Measurements from ENCODE around the gene HES1. TPM values are rescaled to one million over a fixed set of nuclear protein-coding genes. Genes with fewer than 3 reads are reported as not detected.

HES1 gene
- polyA plus RNA-seq, 1 donor (not counting 4 experiments of a cell fraction or from before 2014, with no cell fraction given), result 138 TPM

DNA sequence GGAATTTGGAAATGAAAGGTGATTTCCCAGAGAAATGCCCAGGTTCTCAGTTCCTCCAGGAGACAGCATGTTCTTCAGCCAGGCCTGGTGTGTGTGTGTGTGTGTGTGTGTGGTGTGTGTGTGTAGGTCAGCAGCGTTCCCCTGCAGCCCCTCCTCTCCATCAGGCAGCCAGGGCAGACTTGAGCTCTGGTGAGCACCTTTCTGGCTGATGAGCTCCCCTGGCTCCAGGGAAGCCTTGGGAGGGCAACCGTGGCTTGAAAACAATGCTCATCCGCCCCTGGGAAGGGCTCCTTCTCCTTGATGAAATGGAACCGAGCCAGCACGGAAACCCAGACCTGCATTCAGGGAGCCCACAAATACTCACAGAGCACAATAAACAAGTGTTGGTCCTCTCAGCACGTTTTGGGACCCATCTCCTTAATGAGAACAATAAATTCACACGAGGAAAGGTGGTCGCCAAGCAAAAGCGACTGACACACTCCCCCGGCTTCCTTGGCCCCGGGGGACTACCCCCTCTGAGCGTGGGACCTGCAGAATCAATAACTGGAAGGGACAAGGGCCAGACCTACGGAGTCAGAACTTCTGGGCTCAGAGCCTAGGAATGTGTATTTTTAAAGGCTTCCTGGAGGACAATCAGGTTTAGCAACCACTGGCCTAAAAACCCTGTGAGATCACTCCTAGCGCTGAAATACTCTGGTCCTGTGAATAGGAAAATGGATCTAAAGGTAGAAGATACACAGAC lies 38.6 kb upstream of the HES1 start:
- H3K79me2 ChIP-seq (ENCODE audit: control insufficient read depth, insufficient read depth, low read length), result no peaks in the 10 kb centered on the region
- peaks cover 4% of the 10 kb centered on the region for H3K4me1 ChIP-seq (ENCODE audit: control insufficient read depth, extremely low read depth, insufficient read depth, low read length)
- dilution Hi-C loops (cut with MboI; ENCODE audit: extremely low pct_ligation_motif_present, low sequenced_read_pairs), result no loop called here
- FAIRE-seq (no peak), DNase-seq (ENCODE audit: low read depth, low spot score) (no peak)
- H3K27me3 ChIP-seq (ENCODE audit: control insufficient read depth, extremely low read depth, insufficient read depth, low read length), result peaks cover 43% of the 10 kb centered on the region
- no peak overlapping the region for H3K27ac ChIP-seq (ENCODE audit: control insufficient read depth, insufficient read depth, low read length)
- no peak for TF ChIP-seq EZH2 (IDR thresholded peaks at IDR 0.05; ENCODE audit: low read length)
- TF ChIP-seq, protein P1, sequence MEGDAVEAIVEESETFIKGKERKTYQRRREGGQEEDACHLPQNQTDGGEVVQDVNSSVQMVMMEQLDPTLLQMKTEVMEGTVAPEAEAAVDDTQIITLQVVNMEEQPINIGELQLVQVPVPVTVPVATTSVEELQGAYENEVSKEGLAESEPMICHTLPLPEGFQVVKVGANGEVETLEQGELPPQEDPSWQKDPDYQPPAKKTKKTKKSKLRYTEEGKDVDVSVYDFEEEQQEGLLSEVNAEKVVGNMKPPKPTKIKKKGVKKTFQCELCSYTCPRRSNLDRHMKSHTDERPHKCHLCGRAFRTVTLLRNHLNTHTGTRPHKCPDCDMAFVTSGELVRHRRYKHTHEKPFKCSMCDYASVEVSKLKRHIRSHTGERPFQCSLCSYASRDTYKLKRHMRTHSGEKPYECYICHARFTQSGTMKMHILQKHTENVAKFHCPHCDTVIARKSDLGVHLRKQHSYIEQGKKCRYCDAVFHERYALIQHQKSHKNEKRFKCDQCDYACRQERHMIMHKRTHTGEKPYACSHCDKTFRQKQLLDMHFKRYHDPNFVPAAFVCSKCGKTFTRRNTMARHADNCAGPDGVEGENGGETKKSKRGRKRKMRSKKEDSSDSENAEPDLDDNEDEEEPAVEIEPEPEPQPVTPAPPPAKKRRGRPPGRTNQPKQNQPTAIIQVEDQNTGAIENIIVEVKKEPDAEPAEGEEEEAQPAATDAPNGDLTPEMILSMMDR (optimal IDR thresholded peaks at IDR 0.05 in 1 of 3, IDR thresholded peaks at IDR 0.05 in 1 of 3, conservative IDR thresholded peaks at IDR 0.05 in 1 of 3; ENCODE audit: extremely low read depth in 1 of 3, insufficient read depth in 2 of 3, low read length in 3 of 3), result no peak
- H3K9me1 ChIP-seq (ENCODE audit: control insufficient read depth, extremely low read depth, insufficient read depth, low read length), result no peaks in the 10 kb centered on the region
- H3K4me3 ChIP-seq (ENCODE audit: control insufficient read depth in 2 of 3, extremely low read depth in 1 of 3, insufficient read depth in 2 of 3, low read depth in 1 of 3, low read length in 3 of 3), result no peak overlapping the region
- H3K9ac ChIP-seq (ENCODE audit: control insufficient read depth, extremely low read depth, insufficient read depth, low read length), result no peak overlapping the region
- no peak overlapping the region for H2AFZ ChIP-seq (ENCODE audit: control insufficient read depth, low read length)
- no peaks in the 10 kb centered on the region for H3K9me3 ChIP-seq (ENCODE audit: control insufficient read depth, low read depth, low read length)
- H4K20me1 ChIP-seq (ENCODE audit: control insufficient read depth, extremely low read depth, insufficient read depth, low read length), result no peaks in the 10 kb centered on the region
- no peaks in the 10 kb centered on the region for H3K36me3 ChIP-seq (ENCODE audit: control insufficient read depth in 2 of 2, extremely low read depth in 1 of 2, insufficient read depth in 2 of 2, low read length in 2 of 2)
- H3K4me2 ChIP-seq (ENCODE audit: control insufficient read depth, extremely low read depth, insufficient read depth, low read depth, low read length), result no peak overlapping the region

DNA sequence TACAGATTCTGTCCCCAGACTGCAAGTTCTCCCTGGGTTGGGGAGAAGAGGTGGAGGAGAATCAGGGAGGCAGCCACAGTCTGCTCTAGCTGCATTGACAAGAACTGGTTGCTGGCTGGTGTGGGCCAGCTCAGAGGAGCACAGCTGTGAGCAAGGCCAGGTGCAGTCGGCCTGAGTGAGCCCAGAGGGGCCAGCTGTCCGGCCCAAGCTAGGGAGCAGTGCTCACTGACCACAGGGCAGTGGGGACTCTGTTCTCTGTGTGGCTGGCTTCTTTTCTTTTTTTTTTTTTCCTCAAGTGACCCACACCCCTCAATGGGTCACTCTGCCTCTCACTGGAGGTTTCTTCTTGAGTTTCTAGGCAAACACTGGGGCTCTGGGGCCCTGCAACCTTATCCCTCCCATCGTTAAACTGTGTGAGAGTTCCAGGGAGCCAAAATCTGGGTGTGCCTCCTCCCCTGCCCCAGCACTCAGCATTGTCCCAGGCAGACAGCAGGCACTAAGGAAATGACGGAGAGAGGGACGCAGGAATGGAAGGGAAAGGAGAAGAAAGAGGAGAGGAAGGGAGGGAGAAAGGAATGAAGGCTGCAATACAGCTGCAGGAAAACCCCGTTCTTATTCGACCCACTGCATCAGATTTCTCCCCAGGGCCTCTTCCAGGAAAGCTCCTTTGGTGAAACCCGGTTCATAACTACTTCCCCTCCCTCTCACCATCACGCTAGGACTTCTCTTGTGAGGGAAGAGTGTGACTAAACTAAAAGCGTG lies 37.7 kb upstream of the HES1 start:
- Histone ChIP-seq H3K9ac (ENCODE audit: control insufficient read depth, extremely low read depth, insufficient read depth, low read length) (no peak overlapping the region), H3K4me2 (ENCODE audit: control insufficient read depth, extremely low read depth, insufficient read depth, low read depth, low read length) (no peak overlapping the region), H3K4me3 (ENCODE audit: control insufficient read depth in 2 of 3, extremely low read depth in 1 of 3, insufficient read depth in 2 of 3, low read depth in 1 of 3, low read length in 3 of 3) (no peak overlapping the region), H3K27ac (ENCODE audit: control insufficient read depth, insufficient read depth, low read length) (no peak overlapping the region), H3K79me2 (ENCODE audit: control insufficient read depth, insufficient read depth, low read length) (no peaks in the 10 kb centered on the region), H3K36me3 (ENCODE audit: control insufficient read depth in 2 of 2, extremely low read depth in 1 of 2, insufficient read depth in 2 of 2, low read length in 2 of 2) (no peaks in the 10 kb centered on the region), H3K9me1 (ENCODE audit: control insufficient read depth, extremely low read depth, insufficient read depth, low read length) (no peaks in the 10 kb centered on the region), H3K27me3 (ENCODE audit: control insufficient read depth, extremely low read depth, insufficient read depth, low read length) (peaks cover 47% of the 10 kb centered on the region), H3K4me1 (ENCODE audit: control insufficient read depth, extremely low read depth, insufficient read depth, low read length) (peaks cover 4% of the 10 kb centered on the region), H4K20me1 (ENCODE audit: control insufficient read depth, extremely low read depth, insufficient read depth, low read length) (no peaks in the 10 kb centered on the region), H3K9me3 (ENCODE audit: control insufficient read depth, low read depth, low read length) (no peaks in the 10 kb centered on the region), H2AFZ (ENCODE audit: control insufficient read depth, low read length) (no peak overlapping the region)
- DNase-seq (ENCODE audit: low read depth, low spot score) (no peak), FAIRE-seq (no peak)
- no peak for TF ChIP-seq EZH2 (IDR thresholded peaks at IDR 0.05; ENCODE audit: low read length)
- TF ChIP-seq, protein P1 (optimal IDR thresholded peaks at IDR 0.05 in 1 of 3, IDR thresholded peaks at IDR 0.05 in 1 of 3, conservative IDR thresholded peaks at IDR 0.05 in 1 of 3; ENCODE audit: extremely low read depth in 1 of 3, insufficient read depth in 2 of 3, low read length in 3 of 3), result no peak
- dilution Hi-C loops (cut with MboI; ENCODE audit: extremely low pct_ligation_motif_present, low sequenced_read_pairs), result no loop called here

Measured in keratinocyte (primary cell).